Measurements from ENCODE around the gene FBXL15.
"Not testable (repeated sequence)": the region's sequence is repeated elsewhere in the genome, so short reads cannot be mapped to it uniquely, and the experiment has no call there.

DNA sequence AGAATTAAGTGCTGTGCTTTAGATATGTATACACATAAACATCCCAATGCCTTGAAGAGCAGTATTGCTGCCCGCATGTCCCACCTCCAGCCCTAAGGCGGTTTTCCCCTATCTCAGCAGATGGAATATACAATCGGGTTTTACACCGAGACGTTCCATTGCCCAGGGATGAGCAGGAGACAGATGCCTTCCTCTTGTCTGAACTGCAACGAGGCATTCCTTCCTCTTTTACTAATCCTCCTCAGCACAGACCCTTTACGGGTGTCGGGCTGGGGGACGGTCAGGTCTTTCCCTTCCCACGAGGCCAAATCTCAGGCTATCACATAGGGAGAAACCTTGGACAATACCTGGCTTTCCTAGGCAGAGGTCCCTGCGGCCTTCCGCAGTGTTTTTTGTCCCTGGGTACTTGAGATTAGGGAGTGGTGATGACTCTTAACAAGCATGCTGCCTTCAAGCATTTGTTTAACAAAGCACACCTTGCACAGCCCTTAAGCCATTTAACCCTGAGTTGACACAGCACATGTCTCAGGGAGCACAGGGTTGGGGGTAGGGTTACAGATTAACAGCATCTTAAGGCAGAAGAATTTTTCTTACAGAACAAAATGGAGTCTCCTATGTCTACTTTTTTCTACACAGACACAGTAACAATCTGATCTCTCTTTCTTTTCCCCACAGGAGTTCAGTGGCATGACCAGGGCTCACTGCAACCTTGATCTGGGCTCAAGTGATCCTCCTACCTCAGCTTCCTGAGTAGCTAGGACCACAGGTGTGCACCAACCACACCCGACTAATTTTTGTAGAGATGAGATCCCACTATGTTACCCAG, 34.2 kb downstream of the FBXL15 start:
- TF ChIP-seq, protein P1, sequence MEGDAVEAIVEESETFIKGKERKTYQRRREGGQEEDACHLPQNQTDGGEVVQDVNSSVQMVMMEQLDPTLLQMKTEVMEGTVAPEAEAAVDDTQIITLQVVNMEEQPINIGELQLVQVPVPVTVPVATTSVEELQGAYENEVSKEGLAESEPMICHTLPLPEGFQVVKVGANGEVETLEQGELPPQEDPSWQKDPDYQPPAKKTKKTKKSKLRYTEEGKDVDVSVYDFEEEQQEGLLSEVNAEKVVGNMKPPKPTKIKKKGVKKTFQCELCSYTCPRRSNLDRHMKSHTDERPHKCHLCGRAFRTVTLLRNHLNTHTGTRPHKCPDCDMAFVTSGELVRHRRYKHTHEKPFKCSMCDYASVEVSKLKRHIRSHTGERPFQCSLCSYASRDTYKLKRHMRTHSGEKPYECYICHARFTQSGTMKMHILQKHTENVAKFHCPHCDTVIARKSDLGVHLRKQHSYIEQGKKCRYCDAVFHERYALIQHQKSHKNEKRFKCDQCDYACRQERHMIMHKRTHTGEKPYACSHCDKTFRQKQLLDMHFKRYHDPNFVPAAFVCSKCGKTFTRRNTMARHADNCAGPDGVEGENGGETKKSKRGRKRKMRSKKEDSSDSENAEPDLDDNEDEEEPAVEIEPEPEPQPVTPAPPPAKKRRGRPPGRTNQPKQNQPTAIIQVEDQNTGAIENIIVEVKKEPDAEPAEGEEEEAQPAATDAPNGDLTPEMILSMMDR (IDR thresholded peaks at IDR 0.05) = not testable (repeated sequence)
- not testable (repeated sequence) for TF ChIP-seq POLR2A (IDR thresholded peaks at IDR 0.05)
